Kidney (tissue), 14 donors: ENCODE data around the gene WNT9B. TPM values are rescaled to one million over a fixed set of nuclear protein-coding genes. Genes with fewer than 3 reads are reported as not detected.

Experiments used
- DNase-seq, 5 donors: peaks; one replicate each; pipeline ENCODE4 v3.0.0-alpha.2; 2013 to 2020
- FAIRE-seq: peaks from 2 replicates; lab custom pipeline; 2012; peaks lifted over from hg19 to GRCh38; lab: Jason Lieb, UNC
- H3K27ac ChIP-seq, 2 donors: one replicate each; pipeline ENCODE4 v1.7.0; 2013; ENCODE audit warnings: low read depth in 2 of 2, low read length in 2 of 2, inconsistent platforms in 1 of 2
- H3K27me3 ChIP-seq: one replicate; pipeline ENCODE4 v1.7.1; 2013; ENCODE audit warnings: low read length, inconsistent platforms; ENCODE audit not compliant: control insufficient read depth, insufficient read depth
- H3K36me3 ChIP-seq, 3 donors: one replicate each; pipeline versions ENCODE4 v1.7.0 to v1.7.1; 2013; ENCODE audit warnings: low read length in 3 of 3, control low read depth in 1 of 3, inconsistent platforms in 1 of 3; ENCODE audit not compliant: insufficient read depth in 3 of 3, control insufficient read depth in 2 of 3
- H3K4me1 ChIP-seq, 3 donors: one replicate each; pipeline versions ENCODE4 v1.7.0 to v1.7.1; 2013; ENCODE audit warnings: low read length in 3 of 3, inconsistent platforms in 1 of 3, low read depth in 1 of 3; ENCODE audit not compliant: control insufficient read depth in 2 of 3, insufficient read depth in 2 of 3
- H3K4me3 ChIP-seq, 3 donors: one replicate each; pipeline versions ENCODE4 v1.7.0 to v1.8.1; 2013; ENCODE audit warnings: low read length in 3 of 3, control low read depth in 1 of 3, inconsistent platforms in 1 of 3
- H3K9ac ChIP-seq, 3 donors: one replicate each; pipeline versions ENCODE4 v1.7.0 to v1.7.1; 2013; ENCODE audit warnings: low read length in 3 of 3, control low read depth in 1 of 3, inconsistent platforms in 1 of 3
- H3K9me3 ChIP-seq, 3 donors: one replicate each; pipeline versions ENCODE4 v1.7.0 to v1.7.1; 2013; ENCODE audit warnings: low read length in 3 of 3, control low read depth in 1 of 3, inconsistent platforms in 1 of 3; ENCODE audit not compliant: control insufficient read depth in 2 of 3, insufficient read depth in 1 of 3
- CTCF ChIP-seq: IDR thresholded peaks from 3 replicates; pipeline ENCODE4 v1.5.1; 2012; ENCODE audit warnings: mild to moderate bottlenecking, moderate library complexity, borderline replicate concordance; ENCODE audit not compliant: insufficient read depth; ENCODE audit errors: extremely low read depth
- intact Hi-C: fragments of 100-400 bp; cut with DNase I; formaldehyde crosslinking; loops from one replicate; pipeline ENCODE4 v1.11.1; 2022
- polyA plus RNA-seq: library from polyadenylated mRNA; stranded (reverse); fragments of 350-450 nt; fragmentation: Illumina TruSeq; extraction: RNeasy Lipid Tissue Mini Kit (QIAGEN cat#74804); gene quantifications from one replicate; pipeline ENCODE4 v1.2.3, GENCODE V29; 2014; ENCODE audit warnings: low read depth, low replicate concordance; ENCODE audit not compliant: insufficient read depth
- total RNA-seq: library from RNA; stranded (reverse); fragmentation: NEBNext Ultra II Directional; extraction: Animal tissue kit (Norgen Biotek cat#: 25700); gene quantifications from one replicate; pipeline ENCODE4 v1.2.1, GENCODE V29; 2021
- donor health status: control.
- donor health status: control.
- donor health status: control.
- donor health status: control.
- donor health status: control.
- donor health status: DM: yes; HTN: yes; CAD: no.
- donor health status: Normal renal cell carcinoma (clear cell type).

WNT9B gene
- total and polyA plus RNA-seq, 2 donors from 2014 or later: 1.9 to 5.3 TPM

- Histone ChIP-seq H3K9ac (no peak overlapping the region), H3K4me3 (no peak overlapping the region)
- intact Hi-C loops: no loop called here
Measured at GRCh38 chr17:46879101-46879500, 27.7 kb downstream of the WNT9B start.

GRCh38 chr17:46881015-46881414 is 29.6 kb downstream of the WNT9B start:
- H3K4me3 ChIP-seq: no peak overlapping the region
- TF ChIP-seq CTCF: no peak
- no peaks in the 10 kb centered on the region for H3K27me3 ChIP-seq
- no peaks in the 10 kb centered on the region for H3K9me3 ChIP-seq
- no peak for DNase-seq
- H3K36me3 ChIP-seq: no peaks in the 10 kb centered on the region
- intact Hi-C loops: no loop called here
- H3K4me1 ChIP-seq: peaks cover 0 to 4% (median 0%) of the 10 kb centered on the region in 3 donors
- no peak overlapping the region for H3K27ac ChIP-seq
- H3K9ac ChIP-seq: no peak overlapping the region
- no peak for FAIRE-seq

More at GRCh38 chr17:46879101-46879500, 27.7 kb downstream of the WNT9B start:
- no peaks in the 10 kb centered on the region for H3K9me3 ChIP-seq
- peaks cover 0 to 4% (median 0%) of the 10 kb centered on the region in 3 donors for H3K4me1 ChIP-seq
- FAIRE-seq (no peak), DNase-seq (no peak)
- TF ChIP-seq CTCF: no peak
- H3K27me3 ChIP-seq: no peaks in the 10 kb centered on the region
- no peaks in the 10 kb centered on the region for H3K36me3 ChIP-seq
- H3K27ac ChIP-seq: no peak overlapping the region

GRCh38 chr17:46882666-46883065 is 31.3 kb downstream of the WNT9B start:
- H3K4me3 ChIP-seq: no peak overlapping the region
- intact Hi-C loops: no loop called here
- no peaks in the 10 kb centered on the region for H3K27me3 ChIP-seq
- peaks cover 0 to 4% (median 0%) of the 10 kb centered on the region in 3 donors for H3K4me1 ChIP-seq
- no peaks in the 10 kb centered on the region for H3K36me3 ChIP-seq
- TF ChIP-seq CTCF: no peak
- H3K9me3 ChIP-seq: no peaks in the 10 kb centered on the region
- no peak overlapping the region for H3K27ac ChIP-seq
- no peak for FAIRE-seq
- no peak overlapping the region for H3K9ac ChIP-seq
- DNase-seq: no peak
